HTERT RPE-1 (cell line): ENCODE measurements around the gene NBR1.
"Not testable (repeated sequence)": the region's sequence is repeated elsewhere in the genome, so short reads cannot be mapped to it uniquely, and the experiment has no call there.

Source experiments
- in situ Hi-C: fragments of 300-500 bp; cut with MboI; formaldehyde crosslinking; loops from 4 replicates; pipeline ENCODE4 v1.14.3; 2020; ENCODE audit warnings: low sequenced_read_pairs

The NBR1 gene, protein sequence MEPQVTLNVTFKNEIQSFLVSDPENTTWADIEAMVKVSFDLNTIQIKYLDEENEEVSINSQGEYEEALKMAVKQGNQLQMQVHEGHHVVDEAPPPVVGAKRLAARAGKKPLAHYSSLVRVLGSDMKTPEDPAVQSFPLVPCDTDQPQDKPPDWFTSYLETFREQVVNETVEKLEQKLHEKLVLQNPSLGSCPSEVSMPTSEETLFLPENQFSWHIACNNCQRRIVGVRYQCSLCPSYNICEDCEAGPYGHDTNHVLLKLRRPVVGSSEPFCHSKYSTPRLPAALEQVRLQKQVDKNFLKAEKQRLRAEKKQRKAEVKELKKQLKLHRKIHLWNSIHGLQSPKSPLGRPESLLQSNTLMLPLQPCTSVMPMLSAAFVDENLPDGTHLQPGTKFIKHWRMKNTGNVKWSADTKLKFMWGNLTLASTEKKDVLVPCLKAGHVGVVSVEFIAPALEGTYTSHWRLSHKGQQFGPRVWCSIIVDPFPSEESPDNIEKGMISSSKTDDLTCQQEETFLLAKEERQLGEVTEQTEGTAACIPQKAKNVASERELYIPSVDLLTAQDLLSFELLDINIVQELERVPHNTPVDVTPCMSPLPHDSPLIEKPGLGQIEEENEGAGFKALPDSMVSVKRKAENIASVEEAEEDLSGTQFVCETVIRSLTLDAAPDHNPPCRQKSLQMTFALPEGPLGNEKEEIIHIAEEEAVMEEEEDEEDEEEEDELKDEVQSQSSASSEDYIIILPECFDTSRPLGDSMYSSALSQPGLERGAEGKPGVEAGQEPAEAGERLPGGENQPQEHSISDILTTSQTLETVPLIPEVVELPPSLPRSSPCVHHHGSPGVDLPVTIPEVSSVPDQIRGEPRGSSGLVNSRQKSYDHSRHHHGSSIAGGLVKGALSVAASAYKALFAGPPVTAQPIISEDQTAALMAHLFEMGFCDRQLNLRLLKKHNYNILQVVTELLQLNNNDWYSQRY

DNA sequence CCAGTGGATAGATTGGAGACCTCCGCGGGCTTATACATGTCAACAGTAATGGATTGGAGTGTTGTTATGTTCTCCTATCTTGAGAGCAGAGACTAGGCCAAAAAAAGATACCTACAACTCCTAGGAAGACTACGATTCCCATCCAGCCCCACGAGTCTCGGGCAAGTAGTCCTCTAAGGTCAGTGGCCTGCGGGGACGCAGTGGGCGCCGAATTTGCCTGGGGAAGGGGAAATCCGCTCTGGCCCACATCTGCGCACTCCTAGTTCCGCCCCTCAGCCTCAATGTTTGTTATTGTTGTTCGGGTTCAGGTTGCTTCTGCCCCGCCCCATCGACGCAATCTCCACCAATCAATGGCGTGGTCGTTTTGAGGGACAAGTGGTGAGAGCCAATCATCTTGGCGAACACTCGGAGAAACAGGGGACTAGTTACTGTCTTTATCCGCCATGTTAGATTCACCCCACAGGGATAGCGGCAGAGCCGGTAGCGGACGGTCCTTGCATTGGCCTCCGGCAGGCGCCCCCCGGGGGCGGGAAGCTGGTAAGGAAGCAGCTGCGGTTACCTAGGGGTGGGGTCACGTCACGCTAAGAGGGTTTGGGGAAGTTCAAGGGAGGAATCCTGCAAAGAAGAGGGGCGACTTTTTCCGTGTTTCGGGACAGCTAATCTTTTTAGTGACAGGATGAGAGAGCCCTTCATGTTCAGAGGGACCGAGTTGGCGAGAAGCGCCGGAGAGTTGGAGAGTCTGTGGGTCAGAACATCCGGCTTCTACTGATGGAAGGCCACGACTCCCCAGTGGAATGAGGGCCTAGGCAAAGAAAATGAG, at the start of gene NBR1:
NBR1 (plus strand) TSS at position 449 of the 820 bp plus-strand sequence. CDS start 4,586 bp downstream, outside the sequence.
- in situ Hi-C loops, result no loop called here

DNA sequence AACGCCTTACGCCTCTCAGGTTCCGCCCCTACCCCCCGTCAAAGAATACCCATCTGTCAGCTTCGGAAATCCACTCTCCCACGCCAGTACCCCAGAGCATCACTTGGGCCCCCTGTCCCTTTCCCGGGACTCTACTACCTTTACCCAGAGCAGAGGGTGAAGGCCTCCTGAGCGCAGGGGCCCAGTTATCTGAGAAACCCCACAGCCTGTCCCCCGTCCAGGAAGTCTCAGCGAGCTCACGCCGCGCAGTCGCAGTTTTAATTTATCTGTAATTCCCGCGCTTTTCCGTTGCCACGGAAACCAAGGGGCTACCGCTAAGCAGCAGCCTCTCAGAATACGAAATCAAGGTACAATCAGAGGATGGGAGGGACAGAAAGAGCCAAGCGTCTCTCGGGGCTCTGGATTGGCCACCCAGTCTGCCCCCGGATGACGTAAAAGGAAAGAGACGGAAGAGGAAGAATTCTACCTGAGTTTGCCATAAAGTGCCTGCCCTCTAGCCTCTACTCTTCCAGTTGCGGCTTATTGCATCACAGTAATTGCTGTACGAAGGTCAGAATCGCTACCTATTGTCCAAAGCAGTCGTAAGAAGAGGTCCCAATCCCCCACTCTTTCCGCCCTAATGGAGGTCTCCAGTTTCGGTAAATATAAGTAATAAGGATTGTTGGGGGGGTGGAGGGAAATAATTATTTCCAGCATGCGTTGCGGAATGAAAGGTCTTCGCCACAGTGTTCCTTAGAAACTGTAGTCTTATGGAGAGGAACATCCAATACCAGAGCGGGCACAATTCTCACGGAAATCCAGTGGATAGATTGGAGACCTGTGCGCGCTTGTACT, 45.7 kb upstream of the NBR1 start, which contains the start of gene BRCA1:
BRCA1 (minus strand) TSS at position 232 of the 834 bp plus-strand sequence. CDS start 1,268 bp downstream, outside the sequence.
- in situ Hi-C loops, result no loop called here

DNA sequence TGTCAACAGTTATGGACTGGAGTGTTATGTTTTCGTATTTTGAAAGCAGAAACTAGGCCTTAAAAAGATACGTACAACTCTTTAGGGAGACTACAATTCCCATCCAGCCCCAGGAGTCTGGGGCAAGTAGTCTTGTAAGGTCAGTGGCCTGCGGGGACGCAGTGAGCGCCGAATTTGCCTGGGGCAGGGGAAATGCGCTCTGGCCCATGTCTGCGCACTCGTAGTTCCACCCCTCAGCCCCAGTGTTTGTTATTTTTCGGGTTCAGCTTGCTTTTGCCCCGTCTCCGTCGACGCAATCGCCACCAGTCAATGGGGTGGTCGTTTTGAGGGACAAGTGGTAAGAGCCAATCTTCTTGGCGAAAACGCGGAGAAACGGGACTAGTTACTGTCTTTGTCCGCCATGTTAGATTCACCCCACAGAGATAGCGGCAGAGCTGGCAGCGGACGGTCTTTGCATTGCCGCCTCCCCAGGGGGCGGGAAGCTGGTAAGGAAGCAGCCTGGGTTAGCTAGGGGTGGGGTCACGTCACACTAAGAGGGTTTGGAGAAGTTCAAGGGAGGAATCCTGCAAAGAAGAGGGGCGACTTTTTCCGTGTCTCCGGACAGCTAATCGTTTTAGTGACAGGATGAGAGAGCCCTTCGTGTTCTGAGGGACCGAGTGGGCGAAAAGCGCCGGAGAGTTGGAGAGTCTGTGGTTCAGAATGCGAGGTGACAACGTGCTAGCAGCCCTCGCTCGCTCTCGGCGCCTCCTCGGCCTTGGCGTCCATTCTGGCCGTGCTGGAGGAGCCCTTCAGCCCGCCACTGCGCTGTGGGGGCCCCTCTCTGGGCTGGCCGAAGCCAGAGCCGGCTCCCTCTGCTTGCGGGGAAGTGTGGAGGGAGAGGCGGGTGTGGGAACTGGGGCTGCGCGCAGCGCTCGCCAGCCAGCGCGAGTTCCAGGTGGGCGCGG, 44.8 kb upstream of the NBR1 start:
- in situ Hi-C loops, result no loop called here

DNA sequence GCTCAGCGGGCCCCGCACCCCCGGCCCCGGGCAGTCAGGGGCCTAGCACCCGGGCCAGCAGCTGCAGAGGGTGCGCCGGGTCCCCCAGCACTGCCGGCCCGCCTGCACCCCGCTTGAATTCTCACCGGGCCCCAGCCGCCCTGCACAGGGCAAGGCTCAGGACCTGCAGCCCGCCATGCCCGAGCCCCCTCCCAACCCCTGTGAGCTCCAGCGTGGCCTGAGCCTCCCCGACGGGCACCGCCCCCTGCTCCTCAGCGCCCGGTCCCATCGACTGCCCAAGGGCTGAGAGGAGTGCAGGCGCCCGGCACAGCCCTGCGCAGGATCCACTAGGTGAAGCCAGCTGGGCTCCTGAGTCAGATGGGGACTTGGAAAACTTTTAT, 44.1 kb upstream of the NBR1 start:
- in situ Hi-C loops, result no loop called here

DNA sequence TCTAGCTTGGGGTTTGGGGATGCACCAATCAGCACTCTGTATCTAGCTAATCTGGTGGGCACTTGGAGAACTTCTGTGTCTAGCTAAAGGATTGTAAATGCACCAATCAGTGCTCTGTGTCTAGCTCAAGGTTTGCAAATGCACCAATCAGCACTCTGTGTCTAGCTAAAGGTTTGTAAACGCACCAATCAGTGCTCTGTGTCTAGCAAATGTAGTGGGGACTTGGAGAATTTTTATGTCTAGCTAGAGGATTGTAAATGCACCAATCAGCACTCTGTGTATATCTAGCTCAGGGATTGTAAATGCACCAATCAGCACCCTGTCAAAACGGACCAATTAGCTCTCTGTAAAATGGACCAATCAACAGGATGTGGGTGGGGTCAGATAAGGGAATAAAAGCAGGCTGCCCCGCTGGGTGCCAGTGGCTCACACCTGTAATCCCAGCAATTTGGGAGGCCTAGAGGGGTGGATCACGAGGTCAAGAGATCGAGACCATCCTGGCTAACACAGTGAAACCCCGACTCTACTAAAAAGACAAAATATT, 43.6 kb upstream of the NBR1 start:
- in situ Hi-C loops, result not testable (repeated sequence)

DNA sequence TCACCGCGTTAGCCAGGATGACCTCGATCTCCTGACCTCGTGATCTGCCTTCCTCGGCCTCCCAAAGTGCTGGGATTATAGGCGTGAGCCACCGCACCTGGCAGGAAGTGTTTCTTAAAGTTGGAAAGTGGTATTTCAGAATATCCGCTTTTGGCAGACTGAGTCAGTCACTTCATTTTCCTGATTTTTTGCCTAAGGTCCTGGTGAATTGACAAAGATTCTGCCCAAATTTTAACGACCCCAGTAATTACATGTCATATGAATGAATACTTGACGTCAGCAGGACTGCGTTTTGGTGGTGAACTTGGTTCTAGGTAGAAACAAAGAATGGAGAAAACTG, 41.4 kb upstream of the NBR1 start:
- in situ Hi-C loops, result no loop called here

DNA sequence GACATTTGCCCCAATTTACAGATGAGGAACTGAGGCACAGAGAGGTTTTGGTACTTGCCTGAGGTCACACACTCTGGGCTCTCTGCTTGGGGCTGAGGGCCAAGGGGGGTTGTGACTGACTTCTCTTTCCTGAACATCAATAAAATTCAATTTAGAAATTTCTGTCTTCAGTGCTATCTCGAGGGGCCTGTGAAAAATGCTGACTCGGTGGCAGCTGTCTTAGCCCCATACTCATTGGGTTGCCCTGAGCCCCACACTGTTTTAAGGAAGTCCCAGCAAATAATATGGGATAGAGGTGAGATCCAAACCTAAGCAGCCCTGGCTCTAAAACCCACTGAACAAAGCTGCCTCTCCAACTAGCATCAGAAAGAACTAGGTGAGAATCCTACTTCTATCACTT, 38.9 kb upstream of the NBR1 start:
- in situ Hi-C loops, result no loop called here

DNA sequence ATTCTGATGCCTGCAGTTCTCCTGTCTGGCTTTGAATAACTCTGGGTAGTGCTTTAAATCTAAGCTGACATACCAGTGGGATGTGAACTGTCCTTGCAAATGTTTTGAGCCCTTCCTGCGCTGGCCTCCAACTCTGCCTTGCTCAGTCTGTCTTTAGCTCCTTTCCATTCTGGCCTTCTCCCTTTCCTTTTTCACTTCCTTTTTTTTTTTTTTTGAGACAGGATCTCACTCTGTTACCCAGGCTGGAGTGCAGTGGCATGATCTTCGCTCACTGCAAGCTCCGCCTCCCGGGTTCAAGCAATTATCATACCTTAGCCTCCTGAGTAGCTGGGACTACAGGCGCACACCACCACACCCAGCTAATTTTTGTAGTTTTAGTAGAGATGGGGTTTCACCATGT, 37.6 kb upstream of the NBR1 start:
- in situ Hi-C loops, result not testable (repeated sequence)

DNA sequence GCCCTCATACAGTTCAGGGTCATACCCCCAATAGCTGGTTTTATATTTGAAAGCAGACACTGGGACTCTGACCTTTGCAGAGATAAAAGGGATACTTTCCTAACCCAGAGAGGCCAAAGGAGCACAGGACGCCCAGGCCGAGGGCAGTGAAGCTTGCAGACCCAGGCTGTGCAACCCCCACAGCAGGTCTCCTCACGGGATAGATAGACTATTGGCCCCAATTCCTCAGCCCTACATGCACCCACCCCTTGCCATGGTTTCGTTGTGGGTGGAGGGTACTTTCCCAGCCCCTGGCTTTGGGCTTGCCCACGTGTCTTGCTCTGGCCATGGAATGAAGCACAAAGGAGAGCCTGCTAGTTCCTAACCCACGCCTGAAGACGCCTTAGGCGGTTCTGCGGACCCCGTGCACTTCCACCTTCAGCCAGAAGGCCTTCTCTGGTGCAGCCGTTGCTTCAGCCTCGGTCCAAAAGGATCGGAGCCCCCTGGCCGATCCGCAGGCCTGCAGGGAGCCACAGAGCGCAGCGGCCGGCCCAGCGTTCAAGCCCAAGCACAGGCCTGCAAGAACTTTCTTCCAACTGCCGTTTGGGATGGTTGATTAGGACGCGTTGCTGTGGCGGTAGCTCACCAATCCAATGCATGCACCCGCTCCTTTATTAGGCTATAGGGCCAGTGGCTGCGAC, 36.1 kb upstream of the NBR1 start:
- in situ Hi-C loops, result no loop called here

DNA sequence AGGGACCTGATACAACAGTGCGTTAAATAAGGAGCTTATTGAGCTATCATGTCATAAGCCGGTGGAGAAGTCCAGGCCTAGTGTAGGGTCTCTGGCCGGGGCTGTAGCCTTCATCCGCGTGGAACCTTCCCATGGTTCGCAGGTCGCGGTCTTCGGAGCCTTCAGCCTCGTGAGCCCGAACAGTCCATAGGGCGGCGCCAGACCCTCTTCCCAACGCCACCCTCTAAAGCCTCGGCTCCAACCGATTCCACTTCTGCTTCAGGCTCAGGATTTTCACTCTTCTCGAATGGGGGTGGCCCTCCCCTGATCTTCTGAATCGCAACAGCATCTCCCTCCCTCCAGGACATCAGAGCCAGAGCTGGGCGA, 35.6 kb upstream of the NBR1 start:
- in situ Hi-C loops, result no loop called here

DNA sequence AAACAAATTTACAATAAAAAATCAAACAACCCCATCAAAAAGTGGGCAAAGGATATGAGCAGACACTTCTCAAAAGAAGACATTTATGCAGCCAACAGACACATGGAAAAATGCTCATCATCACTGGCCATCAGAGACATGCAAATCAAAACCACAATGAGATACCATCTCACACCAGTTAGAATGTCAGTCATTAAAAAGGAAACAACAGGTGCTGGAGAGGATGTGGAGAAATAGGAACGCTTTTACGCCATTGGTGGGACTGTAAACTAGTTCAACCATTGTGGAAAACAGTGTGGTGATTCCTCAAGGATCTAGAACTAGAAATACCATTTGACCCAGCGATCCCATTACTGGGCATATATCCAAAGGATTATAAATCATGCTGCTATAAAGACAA, 34.4 kb upstream of the NBR1 start:
- in situ Hi-C loops, result not testable (repeated sequence)

DNA sequence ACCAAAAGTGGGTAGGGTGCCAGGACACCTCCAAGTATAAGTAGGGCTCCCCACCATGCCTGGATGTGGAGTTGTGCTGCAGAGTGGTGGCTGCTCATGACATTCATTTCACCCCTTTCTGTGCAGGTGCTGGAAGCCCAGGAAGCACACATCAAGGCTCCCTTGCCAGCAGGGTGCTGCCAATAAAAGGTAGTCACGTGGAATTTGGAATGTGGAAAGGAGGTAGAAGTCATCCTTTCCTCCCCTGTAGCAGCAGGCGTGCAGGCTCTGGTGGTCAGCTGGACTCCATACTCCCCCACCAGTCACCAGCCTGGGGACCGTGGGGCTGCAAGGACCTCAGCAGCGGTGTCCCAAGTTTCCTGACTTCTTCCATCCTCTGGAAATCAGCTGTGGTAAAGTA, 32.5 kb upstream of the NBR1 start:
- in situ Hi-C loops, result not testable (repeated sequence)

DNA sequence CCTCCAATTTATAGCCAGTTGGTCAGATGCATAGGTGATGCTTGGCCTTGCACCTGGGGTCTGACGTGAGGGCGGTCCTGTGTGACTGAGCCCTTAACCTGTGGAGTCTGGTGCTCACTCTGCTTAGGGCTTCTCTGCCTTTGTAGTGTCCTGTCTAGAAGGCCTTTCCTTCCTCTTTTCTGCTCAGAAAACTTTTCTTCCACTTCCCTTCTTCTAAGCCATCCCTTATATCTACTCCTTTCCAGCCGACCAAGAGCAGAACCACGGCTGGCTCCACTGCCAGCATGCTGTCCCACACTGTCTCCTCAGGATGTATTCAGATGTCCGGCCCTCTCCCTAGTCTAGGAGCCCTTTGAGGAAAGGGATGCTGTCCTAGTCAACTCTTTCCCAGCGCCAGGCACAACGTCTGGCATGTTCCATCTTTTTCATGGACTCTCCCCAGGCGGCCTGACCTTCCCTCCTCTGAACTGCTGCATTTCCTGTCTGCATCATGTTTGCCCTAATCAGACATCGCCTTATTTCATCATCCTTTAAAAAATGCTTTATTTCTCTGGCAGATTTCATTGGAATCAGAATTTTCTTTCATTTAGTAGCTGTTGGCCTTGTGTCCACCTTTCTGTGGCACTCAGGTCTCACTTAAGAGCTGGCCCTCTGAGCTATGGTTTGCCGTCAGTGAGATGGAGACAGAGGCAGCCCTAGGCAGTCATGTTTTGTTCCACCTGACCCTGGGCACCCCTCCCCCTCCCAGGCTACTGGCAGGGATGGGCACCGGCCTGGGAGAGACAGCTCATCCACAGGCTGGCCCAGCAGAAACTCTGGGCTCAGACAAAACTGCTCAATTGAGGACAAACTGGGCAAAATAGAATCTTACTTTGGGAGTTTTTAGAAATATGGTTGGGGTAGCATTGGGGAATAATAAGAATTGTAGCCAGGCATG, 30.4 kb upstream of the NBR1 start:
- in situ Hi-C loops, result no loop called here

DNA sequence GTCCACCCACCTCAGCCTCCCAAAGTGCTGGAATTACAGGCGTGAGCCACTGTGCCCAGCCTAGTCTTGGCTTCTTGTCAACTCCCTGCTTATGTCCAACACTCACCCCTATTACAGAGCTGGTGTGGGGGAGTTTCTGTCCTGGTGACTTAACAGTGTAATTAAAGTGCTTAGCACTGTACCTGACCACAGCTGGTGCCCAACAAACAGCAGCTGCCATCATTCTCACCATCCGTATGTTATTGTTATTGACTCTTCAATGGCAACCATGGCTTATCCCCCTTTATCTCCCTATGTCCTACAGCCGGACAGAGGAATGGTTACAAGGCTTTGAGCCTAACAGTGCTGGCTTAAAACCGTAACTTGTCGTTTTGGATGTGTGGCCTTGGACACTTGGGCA, 28.9 kb upstream of the NBR1 start:
- in situ Hi-C loops, result no loop called here

DNA sequence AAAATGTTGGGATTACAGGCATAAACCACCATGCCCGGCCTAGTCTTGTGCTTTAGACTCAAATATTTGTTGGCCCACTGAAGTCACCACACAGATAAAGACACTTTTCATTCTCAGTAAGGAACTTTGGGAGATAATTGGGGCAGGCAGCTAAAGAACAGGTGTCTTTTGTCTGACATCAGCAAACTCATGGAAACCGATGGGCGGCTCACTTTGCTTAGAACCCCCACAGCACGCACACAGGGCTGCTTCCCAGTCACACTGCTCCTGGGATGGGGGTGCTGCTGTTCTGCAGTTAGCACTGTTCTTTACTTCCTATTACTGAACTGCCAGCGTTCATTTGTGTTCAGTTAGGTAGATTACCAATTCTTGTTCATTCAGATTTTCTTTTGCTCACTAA, 27.8 kb upstream of the NBR1 start:
- in situ Hi-C loops, result no loop called here

DNA sequence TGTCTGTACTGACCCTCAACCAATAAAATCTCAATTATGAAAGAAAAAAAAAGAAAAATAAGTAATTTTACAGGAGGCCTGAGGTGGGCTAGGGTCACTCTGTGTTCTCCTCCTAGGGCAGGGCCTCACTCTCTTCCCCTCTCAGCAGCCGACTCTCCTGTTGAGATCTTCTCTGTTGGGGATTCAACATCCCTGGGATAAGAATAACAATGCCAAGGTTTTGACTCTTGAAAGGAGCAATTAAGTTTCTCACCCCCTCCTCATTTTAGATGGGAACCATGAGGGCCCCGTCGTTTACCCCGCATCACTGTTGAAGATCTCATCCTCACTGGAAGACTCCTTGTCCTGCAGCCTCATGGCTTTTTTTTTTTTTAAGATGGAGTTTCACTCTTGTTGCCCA, 24.4 kb upstream of the NBR1 start:
- in situ Hi-C loops, result no loop called here

DNA sequence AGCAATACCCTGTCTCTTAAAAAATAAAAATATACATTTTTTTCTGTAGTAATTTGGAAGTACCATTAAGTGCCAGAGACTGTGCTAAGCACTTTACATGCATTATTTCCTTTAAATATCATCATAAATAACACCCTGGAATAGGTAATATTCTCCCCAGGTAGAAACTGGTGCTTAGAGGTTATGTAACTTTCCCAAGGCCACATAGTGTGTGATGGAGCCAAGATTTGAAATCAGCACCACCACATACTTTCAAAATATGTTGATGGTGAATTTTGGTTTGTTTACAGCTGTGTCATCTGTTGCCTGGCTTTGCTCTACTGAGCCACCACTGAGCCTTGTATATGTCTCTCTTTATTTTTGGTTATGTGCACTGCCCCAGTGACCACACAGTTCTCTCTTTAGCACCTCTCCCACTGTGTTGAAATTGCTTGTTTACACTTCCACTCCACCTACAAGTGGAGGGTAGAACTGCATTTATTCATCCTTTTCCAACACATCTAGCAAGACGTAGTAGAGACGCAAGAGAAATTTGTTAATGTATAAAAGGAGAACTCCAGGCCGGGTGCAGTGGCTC, 19.0 kb upstream of the NBR1 start:
- in situ Hi-C loops, result no loop called here
